ENCODE data around the gene SOX18. TPM values are rescaled to one million over a fixed set of nuclear protein-coding genes. Genes with fewer than 3 reads are reported as not detected.

The SOX18 gene
- polyA plus RNA-seq, 3 donors = not detected

- Histone ChIP-seq H3K27ac (ENCODE audit: low read depth in 1 of 2, low read length in 2 of 2) (no peak overlapping the region), H3K36me3 (replicated peaks in 1 of 2; ENCODE audit: control insufficient read depth in 1 of 2, insufficient read depth in 2 of 2, low read length in 2 of 2) (no peaks in the 10 kb centered on the region), H3K9me3 (replicated peaks in 1 of 2; ENCODE audit: control insufficient read depth in 1 of 2, insufficient read depth in 1 of 2, low read length in 2 of 2) (peaks cover 0 to 14% of the 10 kb centered on the region in 2 donors), H3K27me3 (ENCODE audit: control insufficient read depth in 2 of 2, insufficient read depth in 2 of 2, low read length in 2 of 2) (peaks cover 13 to 62% of the 10 kb centered on the region in 2 donors), H4K20me1 (ENCODE audit: insufficient read depth, low read length) (no peaks in the 10 kb centered on the region), H2AFZ (ENCODE audit: insufficient read depth, low read depth, low read length, poor library complexity, severe bottlenecking) (no peak overlapping the region), H3K4me2 (replicated peaks; ENCODE audit: extremely low read depth, low read length, poor library complexity, severe bottlenecking) (no peak overlapping the region), H3K79me2 (ENCODE audit: insufficient read depth, low read length) (no peaks in the 10 kb centered on the region), H3K9ac (ENCODE audit: insufficient read depth, low read length, poor library complexity, severe bottlenecking) (no peak overlapping the region), H3K4me3 (replicated peaks in 1 of 3; ENCODE audit: low read depth in 2 of 3, low read length in 3 of 3) (no peak overlapping the region), H3K4me1 (ENCODE audit: control insufficient read depth in 1 of 2, insufficient read depth in 2 of 2, low read length in 2 of 2) (peaks cover 10 to 15% of the 10 kb centered on the region in 2 donors)
- intact Hi-C loops (cut with micrococcal nuclease) = no loop called here
- Mint-ChIP-seq H3K4me3 (no peak overlapping the region), H3K4me1 (peaks cover 16% of the 10 kb centered on the region), H3K36me3 (peaks cover 0 to 3% of the 10 kb centered on the region in 2 donors), H3K27ac (no peak overlapping the region), H3K9me3 (peaks cover 0 to 5% (median 0%) of the 10 kb centered on the region in 7 donors), H3K27me3 (ENCODE audit: low read depth in 3 of 3) (peaks cover 56 to 85% (median 56%) of the 10 kb centered on the region in 3 donors)
- no peak for DNase-seq
- no peak for TF ChIP-seq CTCF (IDR thresholded peaks at IDR 0.05)
- WGBS (ENCODE audit: insufficient coverage) = 94% methylated on average over 6 of the region's 10 CpGs
Observed at GRCh38 chr20:64052326-64052722, 2.9 kb upstream of the SOX18 start.

- H3K4me3 Mint-ChIP-seq = no peak overlapping the region
- TF ChIP-seq CTCF (IDR thresholded peaks at IDR 0.05) = no peak
- intact Hi-C loops (cut with micrococcal nuclease) = no loop called here
Observed at GRCh38 chr20:64051561-64052325, 2.3 kb upstream of the SOX18 start.

More at GRCh38 chr20:64051561-64052325, 2.3 kb upstream of the SOX18 start:
- no peaks in the 10 kb centered on the region for H4K20me1 ChIP-seq (ENCODE audit: insufficient read depth, low read length)
- H3K79me2 ChIP-seq (ENCODE audit: insufficient read depth, low read length) = no peaks in the 10 kb centered on the region
- H3K27ac Mint-ChIP-seq = no peak overlapping the region
- H3K9me3 Mint-ChIP-seq = peaks cover 0 to 7% (median under 1%) of the 10 kb centered on the region in 7 donors
- peaks cover 11% of the 10 kb centered on the region for H3K4me1 Mint-ChIP-seq
- peaks cover 0 to 3% of the 10 kb centered on the region in 2 donors for H3K36me3 Mint-ChIP-seq
- H3K27me3 ChIP-seq (ENCODE audit: control insufficient read depth in 2 of 2, insufficient read depth in 2 of 2, low read length in 2 of 2) = peaks cover 17 to 62% of the 10 kb centered on the region in 2 donors
- no peak for DNase-seq
- H3K27ac ChIP-seq (ENCODE audit: low read depth in 1 of 2, low read length in 2 of 2) = no peak overlapping the region
- H2AFZ ChIP-seq (ENCODE audit: insufficient read depth, low read depth, low read length, poor library complexity, severe bottlenecking) = no peak overlapping the region
- no peaks in the 10 kb centered on the region for H3K36me3 ChIP-seq (replicated peaks in 1 of 2; ENCODE audit: control insufficient read depth in 1 of 2, insufficient read depth in 2 of 2, low read length in 2 of 2)
- peaks cover 56 to 85% (median 61%) of the 10 kb centered on the region in 3 donors for H3K27me3 Mint-ChIP-seq (ENCODE audit: low read depth in 3 of 3)
- H3K4me2 ChIP-seq (replicated peaks; ENCODE audit: extremely low read depth, low read length, poor library complexity, severe bottlenecking) = no peak overlapping the region
- peaks cover 10 to 13% of the 10 kb centered on the region in 2 donors for H3K4me1 ChIP-seq (ENCODE audit: control insufficient read depth in 1 of 2, insufficient read depth in 2 of 2, low read length in 2 of 2)
- H3K9me3 ChIP-seq (replicated peaks in 1 of 2; ENCODE audit: control insufficient read depth in 1 of 2, insufficient read depth in 1 of 2, low read length in 2 of 2) = peaks cover 0 to 14% of the 10 kb centered on the region in 2 donors
- no peak overlapping the region for H3K4me3 ChIP-seq (replicated peaks in 1 of 3; ENCODE audit: low read depth in 2 of 3, low read length in 3 of 3)
- WGBS (ENCODE audit: insufficient coverage) = 94% methylated on average over 12 of the region's 15 CpGs
- H3K9ac ChIP-seq (ENCODE audit: insufficient read depth, low read length, poor library complexity, severe bottlenecking) = no peak overlapping the region

All from CD14-positive monocyte (primary cell).